Body of pancreas (tissue), 4 donors: Measurements from ENCODE around the gene ACADL. TPM values are rescaled to one million over a fixed set of nuclear protein-coding genes. Genes with fewer than 3 reads are reported as not detected.

Experiments used
- ATAC-seq: fragments of 150-250 bp; one replicate; pipeline ENCODE4 v1.9.1; 2016
- DNase-seq, 4 donors: peaks; one replicate each; pipeline ENCODE4 v3.0.0-alpha.2; 2019
- H3K27ac ChIP-seq, 4 donors: fragments of 200-600 bp; sonication (generic); 1 replicate in 3 of 4; 2 replicates in 1 of 4; pipeline versions ENCODE4 v1.5.1 to v1.6.1; 2016 to 2019; ENCODE audit warnings: mild to moderate bottlenecking in 1 of 4, mixed read lengths in 1 of 4, moderate library complexity in 1 of 4
- H3K27me3 ChIP-seq, 2 donors: fragments of 200-600 bp; sonication (generic); one replicate each; pipeline ENCODE4 v1.6.0; 2016; ENCODE audit warnings: mild to moderate bottlenecking in 1 of 2
- H3K36me3 ChIP-seq, 2 donors: fragments of 200-600 bp; sonication (generic); replicated peaks in 1 of 2; 2 replicates each; pipeline ENCODE4 v1.5.1; 2016; ENCODE audit warnings: low read depth in 2 of 2; ENCODE audit not compliant: insufficient read depth in 1 of 2
- H3K4me1 ChIP-seq: fragments of 200-600 bp; sonication (generic); one replicate; pipeline ENCODE4 v1.6.0; 2016
- H3K4me3 ChIP-seq, 2 donors: fragments of 200-600 bp; sonication (generic); 1 replicate in 1 of 2; 2 replicates in 1 of 2; pipeline ENCODE4 v1.5.1; 2016 to 2019
- H3K9me3 ChIP-seq, 3 donors: fragments of 200-600 bp; sonication (generic); 1 replicate in 2 of 3; 2 replicates in 1 of 3; pipeline ENCODE4 v1.5.1; 2016
- CTCF ChIP-seq, 7 experiments: fragments of 450-650 bp in 4 of 7; fragments of 200-600 bp in 3 of 7; sonication (generic) in 3 of 7; IDR thresholded peaks; one replicate each; pipeline ENCODE4 v1.5.1; 2016 to 2019; ENCODE audit warnings: antibody characterized with exemption in 7 of 7
- POLR2A ChIP-seq, 3 donors: fragments of 450-650 bp; IDR thresholded peaks; one replicate each; pipeline ENCODE4 v1.6.1; 2016; ENCODE audit warnings: antibody characterized with exemption in 3 of 3, mild to moderate bottlenecking in 2 of 3
- WGBS, 2 donors: methylation state at CpG; one replicate each; pipeline ENCODE4 v1.1.5; 2017; 5-methylcytosine and 5-hydroxymethylcytosine counted together
- intact Hi-C: fragments of 100-400 bp; cut with DNase I; formaldehyde crosslinking; loops from one replicate; pipeline ENCODE4 v1.15.1; 2023
- total RNA-seq, 2 donors: library from RNA; depleted of rRNA; stranded (reverse); fragments of >200 nt; gene quantifications; one replicate each; pipeline ENCODE4 v1.1.0, GENCODE V29; 2016

Gene ACADL
- total RNA-seq, 2 donors from 2014 or later: 26.4 to 56.6 TPM

- ATAC-seq (no peak), DNase-seq (no peak)
- no peaks in the 10 kb centered on the region for H3K36me3 ChIP-seq
- TF ChIP-seq POLR2A (IDR thresholded peaks at IDR 0.05) (no peak), CTCF (IDR thresholded peaks at IDR 0.05) (no peak)
- intact Hi-C loops: loop anchor here (10.0 kb wide), 1 partner anchor 142 kb away; no protein-coding TSS in a partner anchor
- peaks cover 9% of the 10 kb centered on the region for H3K4me1 ChIP-seq
- 78 to 82% methylated on average over 7 of the region's 7 CpGs for WGBS, 2 donors
- H3K4me3 ChIP-seq: no peak overlapping the region
- H3K27ac ChIP-seq: no peak overlapping the region
- H3K27me3 ChIP-seq: no peaks in the 10 kb centered on the region
- H3K9me3 ChIP-seq: no peaks in the 10 kb centered on the region
Measured at GRCh38 chr2:210252699-210253606, 27.7 kb upstream of the ACADL start.

DNA sequence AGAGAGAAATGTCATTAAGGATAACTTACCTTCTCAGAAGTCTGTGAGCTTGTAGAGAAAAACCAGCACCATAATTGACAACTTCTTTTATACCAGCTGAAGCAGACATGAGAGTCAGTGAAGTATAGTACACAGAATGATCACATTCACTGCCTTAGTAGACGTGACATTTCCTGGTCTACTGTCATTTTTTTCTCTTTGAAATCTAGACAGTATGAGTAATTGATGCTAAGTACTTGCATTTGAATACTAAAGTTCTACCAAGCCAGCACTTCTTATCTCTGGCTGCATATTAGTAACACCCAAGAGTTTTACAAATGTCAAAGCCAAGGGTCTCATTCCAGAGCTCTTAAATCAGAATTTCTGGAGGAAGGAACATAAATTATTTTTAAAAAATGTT, 25.4 kb upstream of the ACADL start:
- intact Hi-C loops: loop anchor here (10.0 kb wide), 1 partner anchor 144 kb away; no protein-coding TSS in a partner anchor
- WGBS, 2 donors: 32 to 33% methylated on average over 1 of the region's 1 CpG
- ATAC-seq: no peak

DNA sequence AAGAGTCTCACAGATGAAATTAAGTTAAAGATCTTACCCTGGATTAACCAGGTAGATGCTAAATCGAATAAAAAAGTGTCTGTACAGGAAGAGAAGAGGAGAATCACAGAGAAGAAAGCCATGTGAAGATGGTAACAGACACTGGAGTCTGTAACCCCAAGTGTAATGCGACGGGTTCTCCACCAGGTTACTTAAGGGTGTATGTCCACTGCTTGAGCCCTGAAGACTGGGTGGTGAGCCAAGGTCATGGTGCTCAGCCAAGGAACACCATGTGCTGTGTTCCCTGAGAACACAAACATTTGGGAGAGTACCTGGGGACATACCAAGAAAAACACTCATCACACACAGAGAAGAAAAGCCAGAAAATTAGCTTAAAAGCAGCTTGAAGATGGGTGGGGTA, 8.2 kb upstream of the ACADL start:
- peak; percentile 78 to 90 (median 87) for DNase-seq
- Histone ChIP-seq H3K4me1 (peaks cover 64% of the 10 kb centered on the region), H3K9me3 (no peaks in the 10 kb centered on the region), H3K36me3 (no peaks in the 10 kb centered on the region), H3K27me3 (no peaks in the 10 kb centered on the region), H3K27ac (peak overlapping the region in 3 of 4 donors; percentile 34 to 75 (median 57)), H3K4me3 (no peak overlapping the region)
- TF ChIP-seq POLR2A (IDR thresholded peaks at IDR 0.05) (no peak), CTCF (IDR thresholded peaks at IDR 0.05) (peak in 6 of 7 experiments; percentile 19 to 67 (median 60))
- 36 to 41% methylated on average over 3 of the region's 3 CpGs for WGBS, 2 donors
- peak; percentile 95 for ATAC-seq
- intact Hi-C loops: no loop called here

More for the DNA sequence above, 25.4 kb upstream of the ACADL start:
- H3K27ac ChIP-seq: no peak overlapping the region
- TF ChIP-seq POLR2A (IDR thresholded peaks at IDR 0.05): no peak
- no peak for TF ChIP-seq CTCF (IDR thresholded peaks at IDR 0.05)
- no peaks in the 10 kb centered on the region for H3K27me3 ChIP-seq
- no peaks in the 10 kb centered on the region for H3K36me3 ChIP-seq
- peaks cover 9% of the 10 kb centered on the region for H3K4me1 ChIP-seq
- no peak for DNase-seq
- no peak overlapping the region for H3K4me3 ChIP-seq
- H3K9me3 ChIP-seq: no peaks in the 10 kb centered on the region

DNA sequence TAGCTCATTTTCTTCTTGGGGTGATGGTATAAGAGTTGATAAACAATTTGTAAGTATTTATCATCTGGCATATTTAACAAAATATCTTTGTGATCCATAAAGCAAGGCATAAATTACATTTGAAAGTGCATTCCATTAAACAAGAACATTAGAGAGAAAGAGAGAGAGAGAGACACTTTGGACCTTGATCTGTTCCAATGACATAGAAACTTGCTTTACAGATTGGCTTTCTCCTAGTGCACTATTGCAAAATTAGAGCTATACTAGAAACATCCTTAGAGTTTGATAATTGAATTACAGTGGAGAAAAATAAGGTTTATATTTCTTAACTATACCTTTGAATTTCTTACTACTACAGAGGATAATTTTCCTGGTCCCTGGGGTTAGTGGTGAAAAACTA, 5.7 kb upstream of the ACADL start:
- Histone ChIP-seq H3K9me3 (no peaks in the 10 kb centered on the region), H3K27ac (peak overlapping the region in 3 of 4 donors; percentile 72 to 76 (median 74)), H3K27me3 (no peaks in the 10 kb centered on the region), H3K4me3 (no peak overlapping the region), H3K4me1 (peaks cover 81% of the 10 kb centered on the region), H3K36me3 (no peaks in the 10 kb centered on the region)
- intact Hi-C loops: no loop called here
- ATAC-seq (peak; percentile 47), DNase-seq (no peak)
- TF ChIP-seq CTCF (IDR thresholded peaks at IDR 0.05): no peak
- no peak for TF ChIP-seq POLR2A (IDR thresholded peaks at IDR 0.05)
